Suprapubic skin (tissue), 4 donors: ENCODE results near the gene TXNDC2. TPM values are rescaled to one million over a fixed set of nuclear protein-coding genes. Genes with fewer than 3 reads are reported as not detected.
"Not testable (repeated sequence)": the region's sequence is repeated elsewhere in the genome, so short reads cannot be mapped to it uniquely, and the experiment has no call there.

Source experiments
- DNase-seq, 2 donors: peaks; one replicate each; pipeline ENCODE4 v3.0.0-alpha.2; 2019; ENCODE audit warnings: low spot score in 2 of 2
- H3K27ac ChIP-seq: fragments of 200-600 bp; sonication (generic); one replicate; pipeline ENCODE4 v1.5.1; 2019
- H3K27me3 ChIP-seq: fragments of 200-600 bp; sonication (generic); one replicate; pipeline ENCODE4 v1.5.1; 2019
- H3K36me3 ChIP-seq: fragments of 200-600 bp; sonication (generic); one replicate; pipeline ENCODE4 v1.5.1; 2019
- H3K4me1 ChIP-seq: fragments of 200-600 bp; sonication (generic); one replicate; pipeline ENCODE4 v1.5.1; 2019
- H3K4me3 ChIP-seq: fragments of 200-600 bp; sonication (generic); one replicate; pipeline ENCODE4 v1.5.1; 2019; ENCODE audit warnings: mild to moderate bottlenecking
- H3K9me3 ChIP-seq: fragments of 200-600 bp; sonication (generic); one replicate; pipeline ENCODE4 v1.5.1; 2019
- CTCF ChIP-seq, 2 donors: fragments of 200-600 bp in 1 of 2; fragments of 450-650 bp in 1 of 2; sonication (generic) in 1 of 2; IDR thresholded peaks; one replicate each; pipeline ENCODE4 v1.5.1; 2016 to 2019; ENCODE audit warnings: antibody characterized with exemption in 2 of 2, mild to moderate bottlenecking in 1 of 2, moderate library complexity in 1 of 2
- EP300 ChIP-seq: sonication (generic); formaldehyde crosslinking; IDR thresholded peaks from one replicate; pipeline ENCODE4 v1.6.1; 2017; ENCODE audit warnings: antibody characterized with exemption
- POLR2A ChIP-seq, 2 donors: fragments of 450-650 bp; IDR thresholded peaks; one replicate each; pipeline ENCODE4 v1.6.1; 2017; ENCODE audit warnings: antibody characterized with exemption in 2 of 2, mild to moderate bottlenecking in 2 of 2, moderate library complexity in 2 of 2
- POLR2AphosphoS5 ChIP-seq, 3 donors: sonication (generic); formaldehyde crosslinking; IDR thresholded peaks; one replicate each; pipeline ENCODE4 v1.6.1; 2017; ENCODE audit warnings: antibody characterized with exemption in 3 of 3
- WGBS: methylation state at CpG from one replicate; pipeline ENCODE4 v1.1.5; 2018; 5-methylcytosine and 5-hydroxymethylcytosine counted together
- total RNA-seq, 4 donors: library from RNA; depleted of rRNA; stranded (reverse); fragments of >200 nt; gene quantifications; one replicate each; pipeline ENCODE4 v1.1.0, GENCODE V29; 2016

The TXNDC2 gene
- total RNA-seq, 4 donors from 2014 or later = not detected

- H3K27ac ChIP-seq = no peak overlapping the region
- 91% methylated on average over 3 of the region's 3 CpGs for WGBS
Observed at GRCh38 chr18:9856092-9856491, 29.7 kb upstream of the TXNDC2 start.

DNA sequence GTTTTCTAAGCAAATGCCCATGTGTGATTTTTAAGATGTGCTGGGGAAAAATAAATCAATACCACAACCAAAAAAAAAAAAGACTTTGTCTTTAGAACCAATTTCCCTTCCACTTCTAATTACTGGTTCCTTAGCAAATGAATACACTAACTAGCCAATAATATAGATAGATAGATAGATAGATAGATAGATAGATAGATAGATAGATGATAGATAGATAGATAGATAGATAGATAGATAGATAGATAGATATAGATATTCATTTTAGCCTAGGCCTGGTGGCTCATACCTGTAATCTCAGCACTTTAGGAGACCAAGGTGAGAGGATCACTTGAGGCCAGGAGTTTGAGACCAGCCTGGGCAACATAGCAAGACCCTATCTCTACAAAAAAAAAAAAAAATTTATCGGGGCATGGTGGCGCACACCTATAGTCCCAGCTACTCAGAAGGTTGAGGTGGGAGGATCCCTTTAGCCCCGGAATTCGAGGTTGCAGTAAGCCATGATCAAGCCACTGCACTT is 28.2 kb upstream of the TXNDC2 start:
- not testable (repeated sequence) for H3K4me1 ChIP-seq, H3K9me3 ChIP-seq, DNase-seq, H3K27me3 ChIP-seq, H3K4me3 ChIP-seq, H3K27ac ChIP-seq, H3K36me3 ChIP-seq
- 96% methylated on average over 4 of the region's 4 CpGs for WGBS

More at GRCh38 chr18:9856092-9856491, 29.7 kb upstream of the TXNDC2 start:
- no peaks in the 10 kb centered on the region for H3K27me3 ChIP-seq
- no peaks in the 10 kb centered on the region for H3K36me3 ChIP-seq
- H3K4me3 ChIP-seq = no peak overlapping the region
- H3K4me1 ChIP-seq = peaks cover 9% of the 10 kb centered on the region
- no peaks in the 10 kb centered on the region for H3K9me3 ChIP-seq
- DNase-seq = no peak
- TF ChIP-seq POLR2AphosphoS5 (IDR thresholded peaks at IDR 0.05) (no peak), CTCF (IDR thresholded peaks at IDR 0.05) (no peak), POLR2A (IDR thresholded peaks at IDR 0.05) (no peak), EP300 (no peak)

GRCh38 chr18:9858642-9859041 is 27.1 kb upstream of the TXNDC2 start:
- no peaks in the 10 kb centered on the region for H3K9me3 ChIP-seq
- WGBS = 85% methylated on average over 5 of the region's 5 CpGs
- no peak for DNase-seq
- H3K36me3 ChIP-seq = no peaks in the 10 kb centered on the region
- no peak overlapping the region for H3K27ac ChIP-seq
- no peaks in the 10 kb centered on the region for H3K27me3 ChIP-seq
- peaks cover 3% of the 10 kb centered on the region for H3K4me1 ChIP-seq
- TF ChIP-seq CTCF (IDR thresholded peaks at IDR 0.05) (no peak), POLR2AphosphoS5 (IDR thresholded peaks at IDR 0.05) (no peak), EP300 (no peak), POLR2A (IDR thresholded peaks at IDR 0.05) (no peak)
- H3K4me3 ChIP-seq = no peak overlapping the region

GRCh38 chr18:9859232-9859631 is 26.5 kb upstream of the TXNDC2 start:
- Histone ChIP-seq H3K4me1 (peaks cover 3% of the 10 kb centered on the region), H3K27ac (no peak overlapping the region), H3K27me3 (no peaks in the 10 kb centered on the region), H3K36me3 (no peaks in the 10 kb centered on the region), H3K9me3 (no peaks in the 10 kb centered on the region), H3K4me3 (no peak overlapping the region)
- 97% methylated on average over 7 of the region's 7 CpGs for WGBS
- TF ChIP-seq CTCF (IDR thresholded peaks at IDR 0.05) (no peak), POLR2AphosphoS5 (IDR thresholded peaks at IDR 0.05) (no peak), POLR2A (IDR thresholded peaks at IDR 0.05) (no peak)
- no peak for DNase-seq

GRCh38 chr18:9860682-9861081 is 25.1 kb upstream of the TXNDC2 start:
- no peak for DNase-seq
- Histone ChIP-seq H3K9me3 (no peaks in the 10 kb centered on the region), H3K27ac (no peak overlapping the region), H3K4me1 (peaks cover 3% of the 10 kb centered on the region), H3K36me3 (no peaks in the 10 kb centered on the region), H3K4me3 (no peak overlapping the region), H3K27me3 (no peaks in the 10 kb centered on the region)
- TF ChIP-seq POLR2AphosphoS5 (IDR thresholded peaks at IDR 0.05) (no peak), EP300 (no peak), CTCF (IDR thresholded peaks at IDR 0.05) (no peak), POLR2A (IDR thresholded peaks at IDR 0.05) (no peak)
- WGBS = 79% methylated on average over 4 of the region's 4 CpGs

DNA sequence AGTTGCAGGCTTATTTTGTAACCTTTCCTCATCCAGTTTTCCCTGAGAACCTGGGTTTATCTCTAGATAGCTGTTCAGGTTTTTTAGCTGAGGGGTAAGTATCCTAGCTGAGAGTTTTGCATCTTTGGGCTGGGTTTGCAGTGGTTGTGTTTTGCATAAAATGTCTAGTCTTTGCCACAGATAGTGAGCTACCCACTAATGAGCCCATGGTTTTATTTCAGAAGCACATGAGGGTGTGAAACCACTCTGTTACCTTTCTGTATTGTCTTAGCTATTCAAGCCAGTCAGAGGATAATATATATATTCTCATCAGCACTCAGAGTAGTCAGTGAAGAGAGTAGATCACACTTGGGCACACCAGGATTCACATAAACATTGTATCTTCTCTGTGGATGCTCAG is 24.6 kb upstream of the TXNDC2 start:
- Histone ChIP-seq H3K4me1 (peaks cover 3% of the 10 kb centered on the region), H3K27me3 (no peaks in the 10 kb centered on the region), H3K36me3 (no peaks in the 10 kb centered on the region), H3K27ac (no peak overlapping the region), H3K4me3 (no peak overlapping the region), H3K9me3 (no peaks in the 10 kb centered on the region)
- no peak for DNase-seq
- no peak for TF ChIP-seq CTCF (IDR thresholded peaks at IDR 0.05)
- no peak for TF ChIP-seq EP300
- TF ChIP-seq POLR2A (IDR thresholded peaks at IDR 0.05) = no peak
- TF ChIP-seq POLR2AphosphoS5 (IDR thresholded peaks at IDR 0.05) = no peak
